Activated gamma-delta T cell treated with anti-CD3 and anti-CD28 coated beads, Interleukin-2, amount 50 U/mL, for 16 hours (primary cell): ENCODE measurements around the gene RSRP1.

Experiments used
- DNase-seq: peaks from one replicate; pipeline ENCODE4 v3.0.0-alpha.2; 2020; ENCODE audit warnings: low read depth

The RSRP1 gene

GRCh38 chr1:25217598-25218232 lies 29.5 kb downstream of the RSRP1 start:
- no peak for DNase-seq

DNA sequence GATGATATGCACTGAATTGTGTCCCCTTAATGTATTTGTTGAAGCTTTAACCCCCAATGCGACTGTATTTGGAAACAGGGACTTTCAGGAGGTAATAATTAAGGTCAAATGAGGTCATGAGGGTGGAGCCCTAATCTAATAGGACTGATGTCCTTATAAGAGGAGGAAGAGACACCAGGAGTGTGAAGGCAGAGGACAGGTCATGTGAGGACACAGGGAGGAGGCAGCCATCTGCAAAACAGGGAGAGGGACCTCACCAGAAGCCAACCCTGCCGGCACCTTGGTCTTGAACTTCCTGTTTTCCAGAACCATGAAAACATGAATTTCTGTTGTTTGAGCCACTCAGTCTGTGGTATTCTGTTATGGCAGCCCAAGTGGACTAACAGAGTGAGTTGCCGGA lies 30.2 kb downstream of the RSRP1 start:
- no peak for DNase-seq

DNA sequence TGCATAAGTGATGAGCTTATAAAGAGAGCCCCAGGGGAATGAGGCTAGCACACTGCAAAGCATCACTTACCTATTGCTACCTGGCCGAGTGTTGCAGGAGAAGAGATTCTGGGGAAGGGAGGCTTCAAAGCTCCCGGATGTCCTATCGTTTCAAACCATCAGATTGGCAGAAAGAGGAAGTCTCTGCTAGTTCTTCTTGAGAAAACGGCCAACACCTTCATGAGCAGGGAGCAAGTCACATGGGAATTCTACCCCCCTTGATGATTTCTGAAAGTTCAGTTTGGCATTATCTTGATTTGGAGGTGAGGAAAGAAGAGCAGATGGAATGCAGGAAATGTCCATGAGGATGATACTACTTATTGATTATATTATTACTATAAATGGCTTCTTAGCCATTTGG lies 31.1 kb downstream of the RSRP1 start:
- no peak for DNase-seq

DNA sequence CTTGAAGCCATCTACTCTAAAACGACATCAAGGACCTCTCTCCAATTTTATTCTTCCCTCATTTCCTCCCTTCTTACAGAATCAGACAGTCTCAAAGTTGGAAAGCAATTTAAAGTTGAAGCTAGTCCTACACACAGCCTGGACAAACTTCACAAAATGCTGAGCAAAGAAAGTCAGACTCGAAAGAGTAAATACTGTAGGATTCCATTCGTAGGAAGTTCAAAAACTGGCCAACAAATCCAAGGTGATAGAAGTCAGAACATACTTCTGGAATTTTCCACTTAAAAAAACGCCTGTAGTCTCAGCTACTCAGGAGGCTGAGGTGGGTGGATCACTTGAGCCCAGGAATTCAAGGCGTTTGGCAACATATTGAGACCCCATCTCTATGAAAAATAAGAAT lies 34.5 kb downstream of the RSRP1 start:
- DNase-seq = no peak

GRCh38 chr1:25210728-25211127 lies 36.5 kb downstream of the RSRP1 start:
- no peak for DNase-seq

GRCh38 chr1:25209516-25209915 lies 37.7 kb downstream of the RSRP1 start:
- DNase-seq = no peak

GRCh38 chr1:25208561-25209222 lies 38.6 kb downstream of the RSRP1 start:
- no peak for DNase-seq

DNA sequence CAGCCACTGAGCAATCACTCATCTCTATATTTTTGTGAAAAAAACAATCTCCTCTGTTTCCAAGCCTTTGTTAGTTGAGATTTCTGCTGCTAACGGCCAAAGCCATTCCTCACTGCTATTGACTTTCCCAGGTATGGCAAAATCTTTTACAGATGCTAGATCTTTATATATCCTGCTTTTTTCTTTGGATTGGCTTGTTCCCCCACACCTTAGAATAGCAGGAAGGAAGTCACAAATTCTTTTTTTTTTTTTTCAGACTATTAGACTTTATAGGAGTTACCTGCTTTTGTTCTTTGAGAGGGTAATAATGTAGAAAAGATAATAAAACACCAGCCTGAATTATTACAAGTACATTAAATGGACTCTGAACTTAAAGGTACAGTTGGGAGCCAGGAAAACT lies 39.2 kb downstream of the RSRP1 start:
- DNase-seq = no peak

- DNase-seq = no peak
These were observed 41.1 kb downstream of the RSRP1 start for GRCh38 chr1:25206201-25206600.

GRCh38 chr1:25205786-25206185 lies 41.5 kb downstream of the RSRP1 start:
- no peak for DNase-seq

- DNase-seq = no peak
These were observed 42.3 kb downstream of the RSRP1 start for GRCh38 chr1:25204797-25205480.

GRCh38 chr1:25201006-25201405 lies 46.2 kb downstream of the RSRP1 start:
- no peak for DNase-seq

DNA sequence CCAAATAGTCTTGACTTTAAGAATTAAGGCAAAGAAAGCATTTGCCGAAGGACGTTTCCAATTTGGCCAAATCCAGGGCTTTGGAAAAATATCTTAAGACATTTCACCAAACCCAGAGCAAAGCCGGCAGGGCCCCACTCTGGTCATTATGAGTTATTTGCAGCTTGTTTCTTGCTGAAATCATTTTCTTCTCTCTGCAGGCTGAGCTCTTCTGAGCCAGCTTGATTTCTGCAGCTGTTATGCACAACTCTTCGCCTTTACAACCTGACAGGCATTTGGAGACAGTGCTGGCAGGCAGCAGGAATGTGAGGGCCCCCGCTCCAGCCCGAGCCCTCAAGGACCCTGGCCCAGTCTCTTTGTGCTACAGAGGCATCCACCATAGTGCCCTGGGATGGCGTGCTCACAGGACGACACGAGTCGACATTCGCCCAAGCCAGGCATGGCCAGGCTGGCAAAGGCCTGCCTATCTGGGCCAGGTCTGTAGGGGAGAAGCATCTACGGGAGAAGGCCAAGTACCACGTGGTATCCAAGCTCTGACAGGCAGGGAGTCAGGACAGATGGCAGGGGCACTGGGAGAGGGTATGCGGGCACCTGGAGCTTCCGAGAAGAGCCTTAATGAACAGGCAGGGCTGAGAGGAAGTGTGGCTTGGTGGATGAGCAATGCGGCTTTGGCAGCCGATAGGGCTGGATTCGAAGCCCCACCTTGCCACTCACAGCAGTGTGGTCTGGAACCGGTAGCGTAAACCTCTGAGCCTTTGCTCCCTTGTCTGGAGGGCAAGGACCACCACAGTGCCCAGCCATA lies 47.2 kb downstream of the RSRP1 start:
- DNase-seq = no peak

DNA sequence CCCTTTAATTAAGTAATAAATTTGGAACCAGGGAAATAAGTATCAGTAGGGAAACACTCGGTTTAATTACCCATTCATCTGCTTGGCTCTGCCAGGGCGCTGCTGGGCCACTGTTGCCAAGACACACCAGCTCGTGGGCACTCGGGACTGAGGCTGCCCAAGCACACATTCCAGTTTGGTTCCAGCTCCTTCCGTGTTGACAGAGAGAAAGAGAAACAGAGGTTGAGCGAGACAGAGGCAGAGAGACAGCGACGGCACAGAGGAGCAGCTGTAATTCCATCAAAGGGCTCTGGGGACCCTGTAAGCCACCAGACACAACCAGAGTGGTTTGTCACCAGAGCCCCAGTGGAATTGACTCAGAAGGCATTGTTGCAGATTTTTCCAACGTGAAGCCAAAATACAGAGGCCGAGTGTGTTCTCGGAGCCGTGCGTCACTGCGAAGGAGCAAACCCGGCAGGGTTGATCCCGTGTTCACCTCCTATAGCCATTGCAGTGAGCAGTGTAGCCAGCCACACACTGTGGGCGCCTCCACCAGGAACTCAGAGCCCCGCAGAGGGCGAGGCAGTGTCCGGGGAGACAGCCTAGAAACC lies 48.5 kb downstream of the RSRP1 start:
- DNase-seq = no peak

- DNase-seq = peak; percentile 11
These were observed 49.1 kb downstream of the RSRP1 start for GRCh38 chr1:25197982-25198662.

GRCh38 chr1:25197235-25197975 lies 49.8 kb downstream of the RSRP1 start:
- no peak for DNase-seq

- no peak for DNase-seq
These were observed 50.4 kb downstream of the RSRP1 start for GRCh38 chr1:25196830-25197229.

- DNase-seq = no peak
These were observed 51.4 kb downstream of the RSRP1 start for GRCh38 chr1:25195835-25196234.

GRCh38 chr1:25194572-25195020 lies 52.7 kb downstream of the RSRP1 start:
- no peak for DNase-seq

GRCh38 chr1:25194054-25194453 lies 53.2 kb downstream of the RSRP1 start:
- DNase-seq = no peak

- no peak for DNase-seq
These were observed 54.0 kb downstream of the RSRP1 start for GRCh38 chr1:25193229-25193628.
